Liver (tissue), 3 donors: ENCODE measurements around the gene TM9SF2.

Experiments used
- EGR1 ChIP-seq, 2 donors: IDR thresholded peaks; 2 replicates each; pipeline ENCODE4 v1.6.1; 2016 to 2018; ENCODE audit warnings: antibody characterized with exemption in 2 of 2, low read depth in 2 of 2
- GABPA ChIP-seq, 2 donors: IDR thresholded peaks in 1 of 2; conservative IDR thresholded peaks in 1 of 2; 2 replicates each; pipeline ENCODE4 v1.6.1; 2016; ENCODE audit warnings: antibody characterized with exemption in 2 of 2, mild to moderate bottlenecking in 1 of 2, moderate library complexity in 1 of 2
- HNF4G ChIP-seq: IDR thresholded peaks from 2 replicates; pipeline ENCODE4 v1.6.1; 2016; ENCODE audit warnings: antibody characterized with exemption
- JUND ChIP-seq, 2 donors: IDR thresholded peaks; 2 replicates each; pipeline ENCODE4 v1.6.1; 2016; ENCODE audit warnings: antibody characterized with exemption in 2 of 2
- NR2F2 ChIP-seq: IDR thresholded peaks from 2 replicates; pipeline ENCODE4 v1.6.1; 2016; ENCODE audit warnings: antibody characterized with exemption
- RXRA ChIP-seq, 2 donors: IDR thresholded peaks; 2 replicates each; pipeline ENCODE4 v1.6.1; 2017 to 2018; ENCODE audit warnings: antibody characterized with exemption in 2 of 2, mild to moderate bottlenecking in 1 of 2
- SP1 ChIP-seq: IDR thresholded peaks from 2 replicates; pipeline ENCODE4 v1.6.1; 2018; ENCODE audit warnings: antibody characterized with exemption, mild to moderate bottlenecking
- YY1 ChIP-seq: IDR thresholded peaks from 2 replicates; pipeline ENCODE4 v1.6.1; 2016; ENCODE audit warnings: antibody characterized with exemption, mild to moderate bottlenecking
- TF ChIP-seq, protein P1 (sequence below): IDR thresholded peaks from 2 replicates; pipeline ENCODE4 v1.6.1; 2016; ENCODE audit warnings: antibody characterized with exemption
- TF ChIP-seq, protein P2 (sequence below): fragments of 150-350 bp; IDR thresholded peaks from 2 replicates; pipeline ENCODE4 v1.5.1; 2017; ENCODE audit warnings: improper control_type of control experiment, low read depth, low read length; ENCODE audit not compliant: missing input control
- TF ChIP-seq, protein P3 (sequence below): IDR thresholded peaks from 2 replicates; pipeline ENCODE4 v1.6.1; 2016; ENCODE audit warnings: antibody characterized with exemption, mild to moderate bottlenecking
- donor health status: healthy.
- donor health status: healthy.

DNA sequence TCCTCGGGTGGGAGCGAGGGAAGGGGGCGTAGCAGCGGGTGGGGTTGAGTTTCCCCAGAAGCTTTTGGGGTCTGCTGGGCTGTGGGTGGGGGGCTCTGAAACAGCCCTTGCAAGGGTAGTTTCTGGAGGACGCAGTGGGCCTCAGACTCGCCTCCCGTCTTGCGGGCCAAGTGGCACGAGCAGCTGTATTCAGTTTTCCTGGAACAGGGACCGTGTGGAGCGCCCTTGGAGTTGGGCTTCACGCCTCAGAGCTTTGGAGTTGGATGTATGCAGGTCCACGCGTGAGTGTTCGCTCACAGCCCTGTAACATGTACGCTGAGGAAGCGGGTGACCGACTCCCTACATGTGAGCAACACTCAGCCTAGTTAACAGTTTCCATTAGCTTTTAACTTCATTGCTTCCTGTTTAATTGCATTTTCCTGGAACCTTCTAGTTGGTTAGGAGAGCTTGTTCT, 603 bp downstream of the TM9SF2 start:
- TF ChIP-seq EGR1 (IDR thresholded peaks at IDR 0.05; ENCODE audit: low read depth in 2 of 2) (no peak), RXRA (IDR thresholded peaks at IDR 0.05) (no peak), SP1 (no peak), JUND (IDR thresholded peaks at IDR 0.05) (no peak), GABPA (IDR thresholded peaks at IDR 0.05 in 1 of 2, conservative IDR thresholded peaks at IDR 0.05 in 1 of 2) (no peak), YY1 (no peak), HNF4G (no peak), NR2F2 (no peak)
- TF ChIP-seq, protein P1, sequence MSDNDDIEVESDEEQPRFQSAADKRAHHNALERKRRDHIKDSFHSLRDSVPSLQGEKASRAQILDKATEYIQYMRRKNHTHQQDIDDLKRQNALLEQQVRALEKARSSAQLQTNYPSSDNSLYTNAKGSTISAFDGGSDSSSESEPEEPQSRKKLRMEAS = no peak
- TF ChIP-seq, protein P2, sequence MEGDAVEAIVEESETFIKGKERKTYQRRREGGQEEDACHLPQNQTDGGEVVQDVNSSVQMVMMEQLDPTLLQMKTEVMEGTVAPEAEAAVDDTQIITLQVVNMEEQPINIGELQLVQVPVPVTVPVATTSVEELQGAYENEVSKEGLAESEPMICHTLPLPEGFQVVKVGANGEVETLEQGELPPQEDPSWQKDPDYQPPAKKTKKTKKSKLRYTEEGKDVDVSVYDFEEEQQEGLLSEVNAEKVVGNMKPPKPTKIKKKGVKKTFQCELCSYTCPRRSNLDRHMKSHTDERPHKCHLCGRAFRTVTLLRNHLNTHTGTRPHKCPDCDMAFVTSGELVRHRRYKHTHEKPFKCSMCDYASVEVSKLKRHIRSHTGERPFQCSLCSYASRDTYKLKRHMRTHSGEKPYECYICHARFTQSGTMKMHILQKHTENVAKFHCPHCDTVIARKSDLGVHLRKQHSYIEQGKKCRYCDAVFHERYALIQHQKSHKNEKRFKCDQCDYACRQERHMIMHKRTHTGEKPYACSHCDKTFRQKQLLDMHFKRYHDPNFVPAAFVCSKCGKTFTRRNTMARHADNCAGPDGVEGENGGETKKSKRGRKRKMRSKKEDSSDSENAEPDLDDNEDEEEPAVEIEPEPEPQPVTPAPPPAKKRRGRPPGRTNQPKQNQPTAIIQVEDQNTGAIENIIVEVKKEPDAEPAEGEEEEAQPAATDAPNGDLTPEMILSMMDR = no peak
- TF ChIP-seq, protein P3, sequence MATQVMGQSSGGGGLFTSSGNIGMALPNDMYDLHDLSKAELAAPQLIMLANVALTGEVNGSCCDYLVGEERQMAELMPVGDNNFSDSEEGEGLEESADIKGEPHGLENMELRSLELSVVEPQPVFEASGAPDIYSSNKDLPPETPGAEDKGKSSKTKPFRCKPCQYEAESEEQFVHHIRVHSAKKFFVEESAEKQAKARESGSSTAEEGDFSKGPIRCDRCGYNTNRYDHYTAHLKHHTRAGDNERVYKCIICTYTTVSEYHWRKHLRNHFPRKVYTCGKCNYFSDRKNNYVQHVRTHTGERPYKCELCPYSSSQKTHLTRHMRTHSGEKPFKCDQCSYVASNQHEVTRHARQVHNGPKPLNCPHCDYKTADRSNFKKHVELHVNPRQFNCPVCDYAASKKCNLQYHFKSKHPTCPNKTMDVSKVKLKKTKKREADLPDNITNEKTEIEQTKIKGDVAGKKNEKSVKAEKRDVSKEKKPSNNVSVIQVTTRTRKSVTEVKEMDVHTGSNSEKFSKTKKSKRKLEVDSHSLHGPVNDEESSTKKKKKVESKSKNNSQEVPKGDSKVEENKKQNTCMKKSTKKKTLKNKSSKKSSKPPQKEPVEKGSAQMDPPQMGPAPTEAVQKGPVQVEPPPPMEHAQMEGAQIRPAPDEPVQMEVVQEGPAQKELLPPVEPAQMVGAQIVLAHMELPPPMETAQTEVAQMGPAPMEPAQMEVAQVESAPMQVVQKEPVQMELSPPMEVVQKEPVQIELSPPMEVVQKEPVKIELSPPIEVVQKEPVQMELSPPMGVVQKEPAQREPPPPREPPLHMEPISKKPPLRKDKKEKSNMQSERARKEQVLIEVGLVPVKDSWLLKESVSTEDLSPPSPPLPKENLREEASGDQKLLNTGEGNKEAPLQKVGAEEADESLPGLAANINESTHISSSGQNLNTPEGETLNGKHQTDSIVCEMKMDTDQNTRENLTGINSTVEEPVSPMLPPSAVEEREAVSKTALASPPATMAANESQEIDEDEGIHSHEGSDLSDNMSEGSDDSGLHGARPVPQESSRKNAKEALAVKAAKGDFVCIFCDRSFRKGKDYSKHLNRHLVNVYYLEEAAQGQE = no peak
